LoVo (cell line): ENCODE data around the gene HINT2.

Source experiments
- DNase-seq: peaks from one replicate; pipeline ENCODE4 v3.0.0-alpha.2; 2016; ENCODE audit warnings: low spot score

The HINT2 gene

DNA sequence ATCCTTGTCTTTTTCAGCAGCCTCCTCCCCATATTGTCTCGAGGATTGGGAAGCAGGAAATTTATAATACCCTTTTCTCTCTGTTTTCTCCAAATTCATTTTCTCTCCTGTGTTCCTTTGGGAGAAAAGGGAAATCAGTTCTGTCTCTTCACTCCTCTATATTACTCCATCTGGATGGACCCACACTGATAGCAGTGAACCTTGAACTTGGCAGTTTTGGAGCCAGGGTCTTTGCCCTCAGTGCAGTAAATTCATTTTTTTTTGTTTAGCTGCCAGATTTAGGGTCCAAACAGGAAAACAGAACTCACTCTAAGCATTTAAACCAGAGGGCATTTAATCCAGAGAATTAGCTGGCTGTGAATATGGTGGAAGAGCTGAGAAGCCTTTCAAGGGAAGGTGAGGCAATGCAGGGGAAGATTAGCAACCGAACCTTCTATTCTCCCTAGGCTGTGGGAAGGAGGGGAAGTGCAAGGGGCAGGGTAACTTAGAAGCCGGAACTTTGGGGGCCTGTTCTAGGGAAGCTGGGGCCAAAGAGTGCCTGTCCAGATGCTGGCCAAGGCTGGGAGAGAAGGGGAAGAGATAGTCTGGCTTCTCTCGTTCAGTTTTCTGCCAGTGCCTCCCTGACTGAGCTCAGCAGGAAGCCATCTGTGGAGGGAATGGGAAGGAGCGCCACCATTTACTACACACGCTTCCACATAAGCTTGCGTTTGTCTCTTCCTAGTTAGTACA, 39.8 kb downstream of the HINT2 start:
- no peak for DNase-seq

DNA sequence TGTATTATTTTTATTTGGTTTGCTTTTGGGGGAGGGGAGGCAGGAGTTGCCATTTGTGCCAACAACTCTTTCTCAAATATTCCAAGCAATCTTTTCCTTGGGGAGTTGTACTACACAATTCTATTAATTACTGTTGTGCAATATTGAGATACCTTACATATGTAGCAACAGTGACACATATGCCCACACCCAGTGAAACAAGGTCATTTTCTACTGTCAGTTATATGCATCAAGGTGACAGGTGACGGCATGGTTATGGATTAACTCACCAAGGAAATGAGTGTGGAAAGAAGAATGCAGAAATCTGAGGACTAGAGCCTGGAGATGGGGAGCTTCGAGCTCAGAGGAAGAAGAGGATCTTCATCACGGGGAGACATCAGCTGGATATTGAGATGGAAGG, 42.9 kb downstream of the HINT2 start:
- DNase-seq: peak; percentile 24

DNA sequence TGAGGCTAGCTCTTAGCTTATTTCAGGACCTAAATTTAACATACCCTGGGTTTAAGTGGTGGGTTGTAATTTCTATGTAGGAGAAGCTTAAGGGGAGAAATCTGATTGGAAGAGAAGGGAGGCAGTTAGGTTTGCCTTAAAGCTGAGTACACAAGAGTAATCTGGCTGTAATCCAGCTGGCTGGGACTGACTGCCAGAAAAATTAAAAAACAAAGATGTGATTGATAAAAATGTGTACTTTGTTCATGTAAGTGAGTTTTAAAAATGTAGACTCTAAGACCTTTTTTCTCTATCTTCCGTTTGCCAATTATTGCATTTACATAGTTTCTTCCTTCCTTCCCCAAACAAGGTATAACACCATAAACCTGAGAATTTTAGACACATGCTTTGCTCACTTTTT, 43.3 kb downstream of the HINT2 start:
- DNase-seq: peak; percentile 10

DNA sequence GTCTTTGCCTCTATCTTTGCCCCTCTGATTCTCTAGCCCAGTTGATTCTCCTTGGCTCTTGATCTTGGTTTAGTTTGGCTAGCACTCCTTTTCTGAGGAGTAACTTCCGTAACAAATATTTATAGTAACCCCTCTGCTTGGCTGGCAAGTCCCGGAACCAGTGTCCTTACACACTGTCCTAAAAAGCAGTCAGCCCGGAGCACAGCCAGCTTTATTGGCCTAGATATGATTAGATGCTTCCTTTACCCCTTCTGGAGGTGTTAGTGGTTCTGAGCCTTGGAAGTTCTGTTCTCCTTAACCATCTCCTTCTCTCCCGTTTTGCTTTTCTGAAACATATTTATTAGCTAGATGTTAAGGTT, 43.8 kb downstream of the HINT2 start:
- DNase-seq: no peak

DNA sequence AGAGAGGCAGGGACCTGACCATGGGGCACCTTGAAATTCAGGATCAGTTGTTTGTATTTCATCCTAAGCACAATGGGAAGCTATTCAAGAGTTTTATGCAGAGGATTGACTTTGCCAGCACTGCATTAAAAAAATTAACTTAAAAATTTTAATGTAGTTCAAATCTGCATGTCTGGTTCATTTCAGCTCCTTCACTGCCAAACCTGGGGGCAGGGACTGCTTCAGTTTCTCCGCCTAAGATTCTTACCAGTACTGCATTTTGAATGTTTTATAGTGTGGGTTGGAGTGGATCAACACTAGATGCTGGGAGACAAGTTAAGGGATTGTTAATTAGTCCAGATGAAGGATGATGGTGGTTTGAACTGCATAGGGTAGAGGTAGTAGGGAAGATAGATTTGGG, 45.1 kb downstream of the HINT2 start:
- no peak for DNase-seq

DNA sequence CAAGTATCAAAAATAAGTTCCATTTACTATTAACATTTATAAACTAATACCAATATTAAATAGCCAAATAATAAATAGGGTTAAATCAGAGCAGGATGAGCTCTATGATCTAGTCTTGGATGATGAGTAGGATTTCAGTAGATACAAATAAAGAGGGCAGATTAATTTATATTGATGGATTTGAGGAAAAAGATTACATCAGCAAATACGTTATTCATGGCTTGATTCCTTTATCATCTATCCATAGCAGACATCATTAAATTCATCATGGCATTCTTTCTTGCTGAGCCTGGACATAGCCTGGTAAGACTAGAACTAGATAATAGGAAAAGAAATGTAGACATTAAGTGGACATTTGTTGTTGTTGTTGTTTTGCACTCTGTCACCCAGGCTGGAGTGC, 47.4 kb downstream of the HINT2 start:
- no peak for DNase-seq

DNA sequence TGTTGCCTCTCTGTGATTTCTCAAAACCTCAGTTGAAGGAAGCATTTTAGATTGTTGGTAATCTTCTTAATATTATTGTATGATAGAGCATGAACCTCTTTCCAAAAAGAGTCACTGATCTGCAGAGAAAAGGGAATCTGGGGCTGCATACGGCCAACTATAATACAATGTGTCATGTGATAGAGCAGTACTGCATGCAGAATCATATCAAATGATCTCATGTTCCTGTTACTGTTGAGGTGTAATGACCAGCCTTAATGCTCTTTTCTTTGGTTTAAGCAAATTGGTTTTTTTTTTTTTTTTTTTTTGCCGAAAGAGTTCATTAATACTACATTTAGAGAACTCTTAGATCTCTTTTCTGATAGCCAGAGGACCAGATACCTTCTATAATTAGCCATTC, 47.8 kb downstream of the HINT2 start:
- DNase-seq: no peak

DNA sequence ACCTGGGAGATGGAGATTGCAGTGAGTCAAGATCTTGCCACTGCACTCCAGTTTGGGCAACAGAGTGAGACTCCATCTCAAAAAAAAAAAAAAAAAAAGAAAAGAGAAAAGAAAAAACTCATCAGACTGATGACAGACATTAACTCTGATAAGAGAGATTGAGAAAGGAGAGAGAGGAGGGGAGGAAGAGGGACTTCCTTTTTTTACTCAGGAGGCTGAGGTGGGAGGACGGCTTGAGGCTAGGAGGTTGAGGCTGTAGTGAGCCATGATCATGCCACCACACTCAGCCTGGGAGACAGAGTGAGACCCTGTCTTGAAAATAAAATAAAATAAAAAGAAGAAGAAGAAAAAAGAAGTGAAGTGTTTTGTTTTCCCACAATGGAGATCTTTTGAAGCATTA, 51.0 kb downstream of the HINT2 start:
- DNase-seq: no peak

DNA sequence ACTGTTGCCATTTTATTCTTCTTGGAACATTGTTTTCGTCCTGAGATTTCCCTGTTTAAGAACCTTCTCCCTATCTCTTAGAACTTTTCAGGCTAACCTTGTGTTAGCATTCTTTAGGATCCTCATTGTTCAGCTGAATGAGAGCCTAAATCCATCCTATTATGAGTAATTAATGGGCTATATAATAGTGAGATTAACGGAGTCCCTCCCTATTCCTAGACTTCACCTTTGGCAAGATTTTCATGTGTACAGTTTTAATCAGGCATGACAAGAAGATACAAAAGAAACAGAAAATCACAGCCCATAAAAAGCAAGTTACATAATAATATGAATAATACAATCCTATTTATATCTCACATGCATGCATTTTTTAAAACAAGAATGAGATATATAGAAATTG, 51.7 kb downstream of the HINT2 start:
- DNase-seq: no peak
